Keratinocyte (primary cell): Measurements from ENCODE around the gene ZFYVE9. TPM values are rescaled to one million over a fixed set of nuclear protein-coding genes. Genes with fewer than 3 reads are reported as not detected.

ENCODE experiments used
- DNase-seq: peaks from one replicate; pipeline ENCODE4 v3.0.0-alpha.2; 2011; ENCODE audit warnings: low read depth, missing footprints, low spot score
- FAIRE-seq: peaks from 2 replicates; lab custom pipeline; 2011; peaks lifted over from hg19 to GRCh38; lab: Jason Lieb, UNC
- H2AFZ ChIP-seq: 2 replicates; pipeline ENCODE4 v1.6.0; 2012; ENCODE audit warnings: low read length, control low read depth, inconsistent platforms; ENCODE audit not compliant: control insufficient read depth
- H3K27ac ChIP-seq: 2 replicates; pipeline ENCODE4 v1.5.1; 2011; ENCODE audit warnings: low read length; ENCODE audit not compliant: control insufficient read depth, insufficient read depth
- H3K27me3 ChIP-seq: 3 replicates; pipeline ENCODE4 v1.6.0; 2011; ENCODE audit warnings: low read length; ENCODE audit not compliant: control insufficient read depth, insufficient read depth; ENCODE audit errors: extremely low read depth
- H3K36me3 ChIP-seq, 2 experiments: 2 replicates in 1 of 2; 3 replicates in 1 of 2; pipeline ENCODE4 v1.5.1; 2011; ENCODE audit warnings: low read length in 2 of 2, mild to moderate bottlenecking in 1 of 2; ENCODE audit not compliant: control insufficient read depth in 2 of 2, insufficient read depth in 2 of 2; ENCODE audit errors: extremely low read depth in 1 of 2
- H3K4me1 ChIP-seq: 3 replicates; pipeline ENCODE4 v1.5.1; 2011; ENCODE audit warnings: low read length; ENCODE audit not compliant: control insufficient read depth, insufficient read depth; ENCODE audit errors: extremely low read depth
- H3K4me2 ChIP-seq: 3 replicates; pipeline ENCODE4 v1.6.0; 2011; ENCODE audit warnings: low read depth, low read length; ENCODE audit not compliant: control insufficient read depth, insufficient read depth; ENCODE audit errors: extremely low read depth
- H3K4me3 ChIP-seq, 3 experiments: fragments of 200-600 bp in 1 of 3; sonication (generic) in 1 of 3; 2 replicates in 2 of 3; 3 replicates in 1 of 3; pipeline ENCODE4 v1.5.1; 2011 to 2016; ENCODE audit warnings: low read length in 3 of 3, mild to moderate bottlenecking in 3 of 3, control low read depth in 2 of 3, inconsistent platforms in 1 of 3, low read depth in 1 of 3, mixed read lengths in 1 of 3, mixed run types in 1 of 3, moderate library complexity in 1 of 3; ENCODE audit not compliant: control insufficient read depth in 2 of 3, insufficient read depth in 2 of 3; ENCODE audit errors: extremely low read depth in 1 of 3
- H3K79me2 ChIP-seq: 2 replicates; pipeline ENCODE4 v1.6.0; 2012; ENCODE audit warnings: low read length; ENCODE audit not compliant: control insufficient read depth, insufficient read depth
- H3K9ac ChIP-seq: 3 replicates; pipeline ENCODE4 v1.6.0; 2011; ENCODE audit warnings: low read length; ENCODE audit not compliant: control insufficient read depth, insufficient read depth; ENCODE audit errors: extremely low read depth
- H3K9me1 ChIP-seq: 3 replicates; pipeline ENCODE4 v1.6.0; 2011; ENCODE audit warnings: low read length; ENCODE audit not compliant: control insufficient read depth, insufficient read depth; ENCODE audit errors: extremely low read depth
- H3K9me3 ChIP-seq: 2 replicates; pipeline ENCODE4 v1.5.1; 2012; ENCODE audit warnings: low read depth, low read length; ENCODE audit not compliant: control insufficient read depth
- H4K20me1 ChIP-seq: 3 replicates; pipeline ENCODE4 v1.6.0; 2011; ENCODE audit warnings: low read length; ENCODE audit not compliant: control insufficient read depth, insufficient read depth; ENCODE audit errors: extremely low read depth
- CTCF ChIP-seq, 3 experiments: IDR thresholded peaks in 1 of 3; conservative IDR thresholded peaks in 1 of 3; optimal IDR thresholded peaks in 1 of 3; 2 replicates in 2 of 3; 3 replicates in 1 of 3; pipeline versions ENCODE3 to v1.5.1; 2011; ENCODE audit warnings: low read length in 3 of 3, mild to moderate bottlenecking in 3 of 3, moderate library complexity in 2 of 3, control low read depth in 1 of 3, inconsistent platforms in 1 of 3; ENCODE audit not compliant: insufficient read depth in 2 of 3; ENCODE audit errors: extremely low read depth in 1 of 3
- EZH2 ChIP-seq: IDR thresholded peaks from one replicate; pipeline ENCODE4 v1.6.1; 2012; ENCODE audit warnings: inconsistent platforms, mild to moderate bottlenecking, low read length, moderate library complexity
- dilution Hi-C: fragments of 300-500 bp; cut with MboI; formaldehyde crosslinking; loops from one replicate; pipeline ENCODE4 v1.7.0; 2020; ENCODE audit warnings: low sequenced_read_pairs; ENCODE audit not compliant: extremely low pct_ligation_motif_present
- polyA plus RNA-seq, 5 experiments: library from polyadenylated mRNA; depleted of rRNA in 3 of 5; stranded (reverse) in 3 of 5; stranded (forward) in 1 of 5; unstranded in 1 of 5; fragments of >200 nt; gene quantifications; 1 replicate in 1 of 5; 2 replicates in 3 of 5; 3 replicates in 1 of 5; pipeline versions ENCODE4 v1.2.1 to v1.2.3, GENCODE V29; 2011 to 2012; ENCODE audit warnings: missing spikeins in 2 of 5, low read depth in 1 of 5, low replicate concordance in 1 of 5

ZFYVE9 gene
- polyA plus RNA-seq, 1 donor (not counting 4 experiments of a cell fraction or from before 2014, with no cell fraction given): 27.7 TPM

GRCh38 chr1:52112489-52112888, 29.4 kb upstream of the ZFYVE9 start:
- Histone ChIP-seq H3K79me2 (no peaks in the 10 kb centered on the region), H3K9ac (no peak overlapping the region), H3K4me1 (no peaks in the 10 kb centered on the region), H3K27me3 (no peaks in the 10 kb centered on the region), H3K36me3 (no peaks in the 10 kb centered on the region), H3K4me3 (no peak overlapping the region), H2AFZ (no peak overlapping the region), H3K9me3 (no peaks in the 10 kb centered on the region), H4K20me1 (no peaks in the 10 kb centered on the region), H3K4me2 (no peak overlapping the region), H3K9me1 (no peaks in the 10 kb centered on the region), H3K27ac (no peak overlapping the region)
- DNase-seq: no peak
- TF ChIP-seq CTCF (optimal IDR thresholded peaks at IDR 0.05 in 1 of 3, IDR thresholded peaks at IDR 0.05 in 1 of 3, conservative IDR thresholded peaks at IDR 0.05 in 1 of 3; ENCODE audit: extremely low read depth in 1 of 3, insufficient read depth in 2 of 3, low read length in 3 of 3) (no peak), EZH2 (no peak)
- dilution Hi-C loops: no loop called here
- FAIRE-seq: no peak

GRCh38 chr1:52119301-52120079, 22.4 kb upstream of the ZFYVE9 start:
- H2AFZ ChIP-seq: peak overlapping the region; percentile 27
- H3K9me1 ChIP-seq: no peaks in the 10 kb centered on the region
- TF ChIP-seq CTCF (optimal IDR thresholded peaks at IDR 0.05 in 1 of 3, IDR thresholded peaks at IDR 0.05 in 1 of 3, conservative IDR thresholded peaks at IDR 0.05 in 1 of 3; ENCODE audit: extremely low read depth in 1 of 3, insufficient read depth in 2 of 3, low read length in 3 of 3) (no peak), EZH2 (no peak)
- peak overlapping the region; percentile 19 for H3K4me2 ChIP-seq
- H3K9ac ChIP-seq: no peak overlapping the region
- H3K4me1 ChIP-seq: peaks cover 6% of the 10 kb centered on the region
- no peak overlapping the region for H3K4me3 ChIP-seq
- H3K9me3 ChIP-seq: no peaks in the 10 kb centered on the region
- no peak for FAIRE-seq
- no peaks in the 10 kb centered on the region for H3K36me3 ChIP-seq
- H3K27ac ChIP-seq: no peak overlapping the region
- H3K27me3 ChIP-seq: no peaks in the 10 kb centered on the region
- no peaks in the 10 kb centered on the region for H4K20me1 ChIP-seq
- H3K79me2 ChIP-seq: no peaks in the 10 kb centered on the region
- DNase-seq: no peak
- dilution Hi-C loops: no loop called here
